Activated CD4-positive, alpha-beta T cell treated with anti-CD3 and anti-CD28 coated beads for 36 hours (primary cell): Measurements from ENCODE around the gene RASSF5. TPM values are rescaled to one million over a fixed set of nuclear protein-coding genes. Genes with fewer than 3 reads are reported as not detected.

Experiments used
- ATAC-seq: fragments of 200-7000 bp; cut with Tn5 transposase; one replicate; pipeline ENCODE4 v1.10.0; 2021; ENCODE audit warnings: mild to moderate bottlenecking, moderate library complexity
- CTCF ChIA-PET: fragments of 350-600 bp; sonication (Branson Sonifier 250); formaldehyde crosslinking; loops from one replicate; lab custom pipeline; 2021; ENCODE audit warnings: antibody characterized with exemption; lab: Charles Lee
- POLR2A ChIA-PET: fragments of 350-600 bp; sonication (Branson Sonifier 250); formaldehyde crosslinking; loops from one replicate; lab custom pipeline; 2021; ENCODE audit warnings: antibody characterized with exemption, inconsistent platforms; lab: Charles Lee
- DNase-seq: peaks from one replicate; pipeline ENCODE4 v3.0.0-alpha.2; 2020
- H3K27ac Mint-ChIP-seq: one replicate; pipeline ENCODE4 v1.8.0; 2021; ENCODE audit warnings: mixed read lengths
- H3K27me3 Mint-ChIP-seq: one replicate; pipeline ENCODE4 v1.8.0; 2021; ENCODE audit warnings: mixed read lengths
- H3K36me3 Mint-ChIP-seq: one replicate; pipeline ENCODE4 v1.8.0; 2021; ENCODE audit warnings: low read depth, mixed read lengths
- H3K4me1 Mint-ChIP-seq: one replicate; pipeline ENCODE4 v1.8.0; 2021; ENCODE audit warnings: mixed read lengths
- H3K4me3 Mint-ChIP-seq: one replicate; pipeline ENCODE4 v1.8.0; 2021; ENCODE audit warnings: mild to moderate bottlenecking, moderate library complexity, mixed read lengths
- H3K9me3 Mint-ChIP-seq: one replicate; pipeline ENCODE4 v1.8.0; 2021; ENCODE audit warnings: low read depth, mixed read lengths
- intact Hi-C, 2 experiments: fragments of 100-400 bp; cut with DNase I in 1 of 2; cut with micrococcal nuclease in 1 of 2; formaldehyde crosslinking; loops; one replicate each; pipeline versions ENCODE4 v1.14.2 to v1.15.1; 2022 to 2024; cut with DNase I, micrococcal nuclease
- total RNA-seq, 2 experiments: library from RNA; stranded (reverse); gene quantifications; one replicate each; pipeline ENCODE4 v1.2.3, GENCODE V29; 2021

The RASSF5 gene
- total RNA-seq, 2 experiments from 2014 or later, result 223 to 239 TPM

GRCh38 chr1:206583707-206584648 lies 76.6 kb downstream of the RASSF5 start:
- Mint-ChIP-seq H3K4me3 (peak overlapping the region; percentile 65), H3K27ac (peak overlapping the region; percentile 99), H3K9me3 (no peaks in the 10 kb centered on the region), H3K27me3 (no peaks in the 10 kb centered on the region), H3K36me3 (peaks cover 87% of the 10 kb centered on the region), H3K4me1 (peaks cover 87% of the 10 kb centered on the region)
- DNase-seq (peak; percentile 93), ATAC-seq (peak; percentile 31)
- ChIA-PET POLR2A (interaction anchor here (0.5 to 4.9 kb wide), 11 partner anchors 13 to 114 kb away, joined by 3 to 51 read pairs (median 5); partner anchors contain the start of gene IKBKE), CTCF (interaction anchor here (0.6 to 27.5 kb wide), 37 partner anchors 9 to 122 kb away, joined by 3 to 621 read pairs (median 5); partner anchors contain the start of genes IKBKE and RASSF5)
- intact Hi-C loops, result loop anchor here (1.0 to 5.0 kb wide), 7 partner anchors 28 to 112 kb away; partner anchors contain the start of genes IKBKE (in 1 of the 2) and RASSF5 (in 1 of the 2)

GRCh38 chr1:206584683-206585082 lies 77.4 kb downstream of the RASSF5 start:
- intact Hi-C loops, result loop anchor here (5.0 kb wide), 2 partner anchors 92 to 112 kb away; partner anchors contain the start of gene IKBKE (in 1 of the 2)
- POLR2A ChIA-PET, result no interaction called here
- peaks cover 87% of the 10 kb centered on the region for H3K4me1 Mint-ChIP-seq
- no peaks in the 10 kb centered on the region for H3K9me3 Mint-ChIP-seq
- peak overlapping the region; percentile 65 for H3K4me3 Mint-ChIP-seq
- H3K27ac Mint-ChIP-seq, result peak overlapping the region; percentile 99
- peaks cover 85% of the 10 kb centered on the region for H3K36me3 Mint-ChIP-seq
- H3K27me3 Mint-ChIP-seq, result no peaks in the 10 kb centered on the region
- no peak for ATAC-seq
- CTCF ChIA-PET, result interaction anchor here (1.0 to 27.5 kb wide), 14 partner anchors 9 to 105 kb away, joined by 3 to 621 read pairs (median 11); partner anchors contain the start of gene RASSF5
- no peak for DNase-seq

GRCh38 chr1:206586501-206587445 lies 79.4 kb downstream of the RASSF5 start:
- intact Hi-C loops, result no loop called here
- ATAC-seq (no peak), DNase-seq (no peak)
- ChIA-PET POLR2A (interaction anchor here (0.7 to 2.3 kb wide), 5 partner anchors 8 to 954 kb away, joined by 3 to 8 read pairs (median 4); no protein-coding TSS in a partner anchor), CTCF (interaction anchor here (0.6 to 27.5 kb wide), 13 partner anchors 8 to 128 kb away, joined by 3 to 621 read pairs (median 7); partner anchors contain the start of gene IKBKE)
- no peaks in the 10 kb centered on the region for H3K9me3 Mint-ChIP-seq
- peaks cover 79% of the 10 kb centered on the region for H3K36me3 Mint-ChIP-seq
- H3K4me1 Mint-ChIP-seq, result peaks cover 86% of the 10 kb centered on the region
- no peak overlapping the region for H3K4me3 Mint-ChIP-seq
- H3K27me3 Mint-ChIP-seq, result no peaks in the 10 kb centered on the region
- peak overlapping the region; percentile 99 for H3K27ac Mint-ChIP-seq

GRCh38 chr1:206587904-206588303 lies 80.6 kb downstream of the RASSF5 start:
- intact Hi-C loops, result no loop called here
- no peaks in the 10 kb centered on the region for H3K9me3 Mint-ChIP-seq
- ChIA-PET CTCF (interaction anchor here (0.9 to 27.5 kb wide), 11 partner anchors 8 to 160 kb away, joined by 3 to 621 read pairs (median 6); no protein-coding TSS in a partner anchor), POLR2A (interaction anchor here (1.1 to 2.3 kb wide), 2 partner anchors 10 to 36 kb away, joined by 4 to 8 read pairs; no protein-coding TSS in a partner anchor)
- no peak for DNase-seq
- no peak overlapping the region for H3K4me3 Mint-ChIP-seq
- H3K27ac Mint-ChIP-seq, result peak overlapping the region; percentile 98
- peaks cover 85% of the 10 kb centered on the region for H3K36me3 Mint-ChIP-seq
- peaks cover 84% of the 10 kb centered on the region for H3K4me1 Mint-ChIP-seq
- no peak for ATAC-seq
- H3K27me3 Mint-ChIP-seq, result no peaks in the 10 kb centered on the region

- CTCF ChIA-PET, result interaction anchor here (0.9 to 27.5 kb wide), 9 partner anchors 8 to 161 kb away, joined by 3 to 621 read pairs (median 4); partner anchors contain the start of gene IKBKE
- Mint-ChIP-seq H3K9me3 (no peaks in the 10 kb centered on the region), H3K4me1 (peaks cover 78% of the 10 kb centered on the region), H3K4me3 (peak overlapping the region; percentile 16), H3K27ac (peak overlapping the region; percentile 98), H3K27me3 (no peaks in the 10 kb centered on the region), H3K36me3 (peaks cover 82% of the 10 kb centered on the region)
- POLR2A ChIA-PET, result interaction anchor here (0.8 to 2.3 kb wide), 4 partner anchors 8 to 49 kb away, joined by 3 to 8 read pairs (median 5); partner anchors contain the start of gene EIF2D
- intact Hi-C loops, result no loop called here
- ATAC-seq (no peak), DNase-seq (no peak)
These were observed 81.2 kb downstream of the RASSF5 start for GRCh38 chr1:206588492-206588891.

GRCh38 chr1:206589206-206589605 lies 81.9 kb downstream of the RASSF5 start:
- DNase-seq, result no peak
- Mint-ChIP-seq H3K27me3 (no peaks in the 10 kb centered on the region), H3K36me3 (peaks cover 78% of the 10 kb centered on the region), H3K9me3 (no peaks in the 10 kb centered on the region), H3K4me3 (peak overlapping the region; percentile 34), H3K4me1 (peaks cover 74% of the 10 kb centered on the region), H3K27ac (peak overlapping the region; percentile 98)
- ChIA-PET CTCF (interaction anchor here (0.7 to 27.5 kb wide), 7 partner anchors 9 to 162 kb away, joined by 3 to 621 read pairs (median 4); partner anchors contain the start of gene IKBKE), POLR2A (interaction anchor here (0.8 to 1.0 kb wide), 3 partner anchors 9 to 50 kb away, joined by 3 to 5 read pairs (median 5); partner anchors contain the start of gene EIF2D)
- ATAC-seq, result no peak
- intact Hi-C loops, result no loop called here

GRCh38 chr1:206590025-206590758 lies 82.9 kb downstream of the RASSF5 start:
- peak overlapping the region; percentile 98 for H3K27ac Mint-ChIP-seq
- ATAC-seq, result peak; percentile 94
- H3K27me3 Mint-ChIP-seq, result no peaks in the 10 kb centered on the region
- peaks cover 65% of the 10 kb centered on the region for H3K4me1 Mint-ChIP-seq
- H3K36me3 Mint-ChIP-seq, result peaks cover 75% of the 10 kb centered on the region
- intact Hi-C loops, result loop anchor here (1.0 to 2.0 kb wide), 12 partner anchors 10 to 119 kb away; partner anchors contain the start of genes DYRK3 (in 1 of the 2), EIF2D (in 1 of the 2), IKBKE (in 1 of the 2) and MAPKAPK2 (in 1 of the 2)
- DNase-seq, result peak; percentile 81
- peak overlapping the region; percentile 59 for H3K4me3 Mint-ChIP-seq
- H3K9me3 Mint-ChIP-seq, result no peaks in the 10 kb centered on the region
- ChIA-PET POLR2A (no interaction called here), CTCF (interaction anchor here (0.7 to 27.5 kb wide), 5 partner anchors 10 to 101 kb away, joined by 4 to 621 read pairs (median 15); no protein-coding TSS in a partner anchor)

- no peaks in the 10 kb centered on the region for H3K9me3 Mint-ChIP-seq
- peaks cover 78% of the 10 kb centered on the region for H3K36me3 Mint-ChIP-seq
- intact Hi-C loops, result loop anchor here (2.0 kb wide), 4 partner anchors 18 to 120 kb away; partner anchors contain the start of genes IKBKE (in 1 of the 2) and MAPKAPK2 (in 1 of the 2)
- no peak for ATAC-seq
- peak overlapping the region; percentile 98 for H3K27ac Mint-ChIP-seq
- ChIA-PET POLR2A (interaction anchor here (0.8 to 1.4 kb wide), 2 partner anchors 19 to 109 kb away, joined by 3 to 4 read pairs; no protein-coding TSS in a partner anchor), CTCF (interaction anchor here (0.6 to 6.3 kb wide), 17 partner anchors 9 to 133 kb away, joined by 3 to 52 read pairs (median 5); partner anchors contain the start of genes DYRK3, EIF2D, IKBKE and RASSF5)
- H3K27me3 Mint-ChIP-seq, result no peaks in the 10 kb centered on the region
- DNase-seq, result no peak
- peaks cover 63% of the 10 kb centered on the region for H3K4me1 Mint-ChIP-seq
- H3K4me3 Mint-ChIP-seq, result peak overlapping the region; percentile 59
These were observed 83.9 kb downstream of the RASSF5 start for GRCh38 chr1:206591226-206591625.

GRCh38 chr1:206591696-206592095 lies 84.4 kb downstream of the RASSF5 start:
- H3K4me3 Mint-ChIP-seq, result no peak overlapping the region
- no peaks in the 10 kb centered on the region for H3K27me3 Mint-ChIP-seq
- peaks cover 75% of the 10 kb centered on the region for H3K36me3 Mint-ChIP-seq
- no peaks in the 10 kb centered on the region for H3K9me3 Mint-ChIP-seq
- peaks cover 59% of the 10 kb centered on the region for H3K4me1 Mint-ChIP-seq
- ChIA-PET CTCF (interaction anchor here (0.8 to 6.3 kb wide), 17 partner anchors 8 to 321 kb away, joined by 3 to 52 read pairs (median 5); partner anchors contain the start of genes DYRK3, EIF2D, IKBKE and RASSF5), POLR2A (interaction anchor here (0.8 to 1.4 kb wide), 3 partner anchors 18 to 110 kb away, joined by 3 to 4 read pairs (median 3); no protein-coding TSS in a partner anchor)
- ATAC-seq, result no peak
- H3K27ac Mint-ChIP-seq, result peak overlapping the region; percentile 90
- DNase-seq, result no peak
- intact Hi-C loops, result loop anchor here (2.0 kb wide), 4 partner anchors 17 to 121 kb away; partner anchors contain the start of genes IKBKE (in 1 of the 2) and MAPKAPK2 (in 1 of the 2)
